Vagina (tissue), 2 donors: ENCODE data around the gene GALC. TPM values are rescaled to one million over a fixed set of nuclear protein-coding genes. Genes with fewer than 3 reads are reported as not detected.

ENCODE experiments used
- DNase-seq, 2 donors: peaks; one replicate each; pipeline ENCODE4 v3.0.0-alpha.2; 2017; ENCODE audit errors: extremely low spot score in 2 of 2
- H3K27ac ChIP-seq: fragments of 200-600 bp; sonication (generic); one replicate; pipeline ENCODE4 v1.5.1; 2019
- H3K27me3 ChIP-seq: fragments of 200-600 bp; sonication (generic); one replicate; pipeline ENCODE4 v1.5.1; 2019
- H3K36me3 ChIP-seq, 2 donors: fragments of 200-600 bp; sonication (generic); one replicate each; pipeline ENCODE4 v1.5.1; 2017 to 2019
- H3K4me1 ChIP-seq: fragments of 200-600 bp; sonication (generic); one replicate; pipeline ENCODE4 v1.5.1; 2019
- H3K4me3 ChIP-seq, 2 donors: fragments of 200-600 bp; sonication (generic); 1 replicate in 1 of 2; 2 replicates in 1 of 2; pipeline ENCODE4 v1.5.1; 2016 to 2019
- H3K9me3 ChIP-seq: fragments of 200-600 bp; sonication (generic); one replicate; pipeline ENCODE4 v1.5.1; 2019
- POLR2AphosphoS5 ChIP-seq, 2 donors: sonication (generic); formaldehyde crosslinking; IDR thresholded peaks; one replicate each; pipeline ENCODE4 v1.9.0; 2017; ENCODE audit warnings: antibody characterized with exemption in 2 of 2, mild to moderate bottlenecking in 2 of 2, low read depth in 1 of 2; ENCODE audit not compliant: insufficient read depth in 1 of 2
- intact Hi-C: fragments of 100-400 bp; cut with DNase I; formaldehyde crosslinking; loops from one replicate; pipeline ENCODE4 v1.15.1; 2023
- small RNA-seq: library from RNA; depleted of rRNA; stranded (forward); fragments of <200 nt; gene quantifications from one replicate; pipeline ENCODE3, GENCODE V24; 2016
- total RNA-seq: library from RNA; depleted of rRNA; stranded (reverse); fragments of >200 nt; gene quantifications from one replicate; pipeline ENCODE4 v1.2.3, GENCODE V29; 2016

GALC gene
- total RNA-seq, 1 donor from 2014 or later: 18.7 TPM

GRCh38 chr14:87883750-87884149 lies 109.2 kb downstream of the GALC start:
- Histone ChIP-seq H3K27me3 (no peaks in the 10 kb centered on the region), H3K4me3 (no peak overlapping the region), H3K4me1 (peaks cover 13% of the 10 kb centered on the region), H3K27ac (no peak overlapping the region), H3K36me3 (no peaks in the 10 kb centered on the region), H3K9me3 (no peaks in the 10 kb centered on the region)
- no peak for TF ChIP-seq POLR2AphosphoS5 (IDR thresholded peaks at IDR 0.05; ENCODE audit: insufficient read depth in 1 of 2, low read depth in 1 of 2)
- DNase-seq: no peak
- intact Hi-C loops: no loop called here

Small RNAs within 50 kb of the gene (small RNA-seq; reads per million reads assigned to genes)
- gene RNU6-835P: not detected

Other genes with a start within 250 kb of the GALC start
- gene GPR65, start 12.0 kb upstream of the GALC start, total RNA-seq: 1.2 TPM